HUDEP-2 (cell line): ENCODE results near the gene TTLL5.
A peak's percentile ranks its signal among the peaks of the same experiment; 100 is the strongest.

Experiments
- DNase-seq, 76 experiments: peaks; one replicate each; lab custom pipeline; 2025; ENCODE audit not compliant: unreplicated experiment in 76 of 76; lab: John Stamatoyannopoulos, UW

Gene TTLL5, protein sequence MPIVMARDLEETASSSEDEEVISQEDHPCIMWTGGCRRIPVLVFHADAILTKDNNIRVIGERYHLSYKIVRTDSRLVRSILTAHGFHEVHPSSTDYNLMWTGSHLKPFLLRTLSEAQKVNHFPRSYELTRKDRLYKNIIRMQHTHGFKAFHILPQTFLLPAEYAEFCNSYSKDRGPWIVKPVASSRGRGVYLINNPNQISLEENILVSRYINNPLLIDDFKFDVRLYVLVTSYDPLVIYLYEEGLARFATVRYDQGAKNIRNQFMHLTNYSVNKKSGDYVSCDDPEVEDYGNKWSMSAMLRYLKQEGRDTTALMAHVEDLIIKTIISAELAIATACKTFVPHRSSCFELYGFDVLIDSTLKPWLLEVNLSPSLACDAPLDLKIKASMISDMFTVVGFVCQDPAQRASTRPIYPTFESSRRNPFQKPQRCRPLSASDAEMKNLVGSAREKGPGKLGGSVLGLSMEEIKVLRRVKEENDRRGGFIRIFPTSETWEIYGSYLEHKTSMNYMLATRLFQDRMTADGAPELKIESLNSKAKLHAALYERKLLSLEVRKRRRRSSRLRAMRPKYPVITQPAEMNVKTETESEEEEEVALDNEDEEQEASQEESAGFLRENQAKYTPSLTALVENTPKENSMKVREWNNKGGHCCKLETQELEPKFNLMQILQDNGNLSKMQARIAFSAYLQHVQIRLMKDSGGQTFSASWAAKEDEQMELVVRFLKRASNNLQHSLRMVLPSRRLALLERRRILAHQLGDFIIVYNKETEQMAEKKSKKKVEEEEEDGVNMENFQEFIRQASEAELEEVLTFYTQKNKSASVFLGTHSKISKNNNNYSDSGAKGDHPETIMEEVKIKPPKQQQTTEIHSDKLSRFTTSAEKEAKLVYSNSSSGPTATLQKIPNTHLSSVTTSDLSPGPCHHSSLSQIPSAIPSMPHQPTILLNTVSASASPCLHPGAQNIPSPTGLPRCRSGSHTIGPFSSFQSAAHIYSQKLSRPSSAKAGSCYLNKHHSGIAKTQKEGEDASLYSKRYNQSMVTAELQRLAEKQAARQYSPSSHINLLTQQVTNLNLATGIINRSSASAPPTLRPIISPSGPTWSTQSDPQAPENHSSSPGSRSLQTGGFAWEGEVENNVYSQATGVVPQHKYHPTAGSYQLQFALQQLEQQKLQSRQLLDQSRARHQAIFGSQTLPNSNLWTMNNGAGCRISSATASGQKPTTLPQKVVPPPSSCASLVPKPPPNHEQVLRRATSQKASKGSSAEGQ (N-terminal part only)

DNA sequence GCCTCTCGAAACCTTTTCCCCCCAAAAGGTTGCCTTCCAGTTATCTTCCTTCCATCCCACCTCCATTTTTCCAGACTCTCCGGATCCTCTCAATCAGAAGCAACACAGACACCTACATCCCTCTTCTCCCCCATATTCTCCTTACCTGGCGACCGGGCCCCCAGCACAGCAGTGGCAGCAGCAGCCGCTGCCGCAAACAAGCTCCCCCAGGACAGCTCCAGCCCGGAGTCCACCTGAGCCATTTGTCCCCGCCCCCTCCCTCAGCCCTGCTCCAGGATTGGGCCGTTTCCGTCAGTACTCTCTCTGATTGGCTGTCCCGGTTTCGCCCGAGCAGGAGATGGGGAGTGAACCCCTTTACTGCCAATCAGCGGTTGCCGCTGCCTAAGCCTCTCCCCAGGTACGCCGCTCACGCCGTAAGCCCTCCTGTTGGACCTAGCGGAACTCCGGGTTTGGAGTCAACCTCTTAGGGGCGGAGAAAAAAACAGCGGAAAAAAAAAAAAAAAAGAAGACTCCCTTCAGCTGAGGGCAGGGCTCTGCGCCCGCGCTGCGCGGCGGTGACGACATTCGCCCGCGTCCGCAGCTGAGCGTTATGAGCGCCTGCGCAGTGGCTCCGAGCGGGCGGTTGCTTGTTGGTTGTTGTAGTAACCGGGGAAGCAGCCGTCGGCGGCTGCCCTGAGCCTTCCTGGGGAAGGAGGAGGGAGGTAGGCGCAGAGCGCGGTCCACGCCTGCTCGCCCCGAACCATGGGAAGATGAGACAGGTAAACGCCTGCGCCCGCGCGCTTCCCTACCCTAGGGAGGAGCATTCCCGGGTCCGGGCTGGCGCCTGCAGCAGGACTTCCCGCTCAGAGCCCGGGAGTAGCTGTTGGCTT is at the start of gene TTLL5, which contains the start of gene ERG28:
TSS of gene TTLL5 (plus strand) at position 617 of the 869 bp plus-strand sequence. CDS start 1,904 bp downstream, outside the sequence.
TSS of gene ERG28 (minus strand) at position 247 of the 869 bp plus-strand sequence. CDS start 3,374 bp downstream, outside the sequence.
- DNase-seq: peak; percentile 22 to 99 (median 96)

DNA sequence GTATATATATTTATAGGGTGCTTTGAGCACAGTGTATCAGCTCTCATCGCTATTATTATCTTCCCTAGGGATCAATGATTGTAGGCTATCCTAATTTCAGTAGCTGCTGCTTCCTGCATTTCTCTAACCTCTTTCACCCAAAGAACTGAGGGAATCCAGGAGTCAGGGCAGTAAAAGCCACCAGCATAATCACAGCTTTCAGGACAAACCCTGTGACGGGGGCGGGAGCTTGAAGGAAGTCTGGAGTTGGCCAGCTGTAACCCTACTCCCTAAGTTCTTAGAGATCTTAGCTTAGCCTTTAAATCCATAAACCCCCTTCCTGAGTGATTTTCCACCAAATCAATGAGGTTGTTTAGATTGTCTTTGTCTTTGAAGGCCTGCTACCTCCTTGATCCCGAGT is 48.9 kb upstream of the TTLL5 start:
- DNase-seq: no peak

DNA sequence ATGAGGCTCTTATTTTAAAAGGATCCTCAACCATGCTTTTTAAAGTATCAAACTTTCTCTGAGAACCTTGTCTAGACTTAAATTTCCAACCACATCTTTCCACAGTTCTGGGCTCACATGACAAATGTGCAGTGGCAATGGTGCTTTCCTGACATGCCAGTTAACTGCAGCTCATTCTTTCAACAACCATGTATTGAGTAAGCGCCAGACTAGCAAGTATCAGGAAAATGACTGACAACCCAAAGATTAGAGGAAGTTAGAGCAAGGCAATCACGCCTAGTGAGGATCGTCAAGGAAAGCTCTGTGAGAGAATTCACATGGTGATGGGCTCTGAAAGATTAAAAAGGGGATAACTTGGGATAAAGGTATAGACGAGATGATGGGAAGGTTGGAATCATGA is 46.9 kb upstream of the TTLL5 start:
- DNase-seq: no peak

DNA sequence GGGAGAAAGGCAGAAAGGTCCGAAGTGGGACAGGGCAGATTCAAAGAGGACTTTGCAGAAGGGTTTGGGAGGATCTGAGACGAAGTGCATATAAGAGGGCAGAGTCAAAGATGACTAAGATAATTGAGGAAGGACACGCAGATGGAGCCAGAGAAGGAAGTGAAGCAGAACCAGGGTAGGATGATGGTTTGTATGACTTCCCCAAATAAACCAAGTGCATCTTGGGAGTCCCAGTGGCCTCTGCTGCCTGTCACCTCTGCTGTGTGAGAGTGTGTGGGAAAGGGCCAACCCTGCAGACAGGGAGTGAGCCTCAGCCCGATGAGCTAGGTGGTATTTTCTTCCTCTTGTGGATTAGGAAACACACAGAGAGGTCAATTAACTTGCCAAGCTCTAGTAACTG is 45.8 kb upstream of the TTLL5 start:
- no peak for DNase-seq

DNA sequence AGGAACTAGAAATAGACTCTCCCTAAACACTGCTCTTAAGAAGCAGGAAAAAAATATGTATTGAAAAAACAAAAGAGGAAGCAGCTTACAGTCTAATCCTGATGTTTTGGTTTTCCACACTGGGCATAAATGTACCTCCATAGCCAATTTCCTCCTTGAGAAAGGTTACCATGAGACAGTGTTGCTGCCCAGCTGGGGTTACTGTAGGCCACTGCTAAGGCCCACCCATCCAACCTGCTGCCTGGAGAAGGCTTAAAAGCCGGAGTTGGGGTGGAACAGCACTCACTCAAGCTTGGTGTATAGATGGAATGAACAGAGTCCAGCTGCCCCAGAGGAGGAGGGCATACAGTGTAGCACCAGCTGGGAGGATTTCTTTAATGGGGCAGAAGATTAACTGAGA is 41.5 kb upstream of the TTLL5 start:
- no peak for DNase-seq

DNA sequence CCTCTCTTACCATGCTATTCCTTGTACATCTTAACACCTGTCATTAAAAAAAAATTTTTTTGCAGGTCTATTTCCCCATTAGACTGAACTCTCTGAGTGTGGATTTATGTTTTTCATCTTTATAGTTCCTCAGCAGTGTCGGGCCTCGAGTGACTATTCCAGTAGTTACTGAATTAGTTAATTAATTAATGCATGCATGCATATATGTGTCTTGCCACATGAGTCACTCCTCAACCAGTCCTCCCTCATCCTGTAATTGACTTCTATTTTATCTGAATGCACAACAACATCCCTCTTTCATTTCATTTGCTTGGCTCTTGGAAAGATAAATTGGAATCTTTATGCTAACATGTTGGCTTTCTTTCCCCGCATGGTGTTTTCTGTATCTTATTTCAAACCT is 36.0 kb upstream of the TTLL5 start:
- DNase-seq: no peak

DNA sequence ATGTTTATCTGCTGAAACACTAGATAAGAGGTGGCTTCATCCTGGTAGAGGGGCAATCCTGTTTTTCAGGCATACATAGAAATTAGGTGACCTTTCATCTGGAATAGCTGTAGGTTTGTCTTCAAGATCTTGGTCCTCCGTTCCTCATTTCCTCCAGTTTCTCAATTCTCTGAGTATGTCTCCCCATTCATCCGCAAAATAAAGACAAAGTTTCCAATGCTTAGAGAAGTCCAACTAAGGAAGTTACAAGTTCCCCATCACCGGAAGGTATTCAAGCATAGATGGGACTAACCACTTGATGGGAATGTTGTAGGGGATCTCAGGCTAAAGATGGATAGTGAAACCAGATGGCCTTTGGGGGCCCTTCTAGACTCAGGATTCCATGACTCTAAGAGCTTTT is 34.6 kb upstream of the TTLL5 start:
- DNase-seq: no peak

DNA sequence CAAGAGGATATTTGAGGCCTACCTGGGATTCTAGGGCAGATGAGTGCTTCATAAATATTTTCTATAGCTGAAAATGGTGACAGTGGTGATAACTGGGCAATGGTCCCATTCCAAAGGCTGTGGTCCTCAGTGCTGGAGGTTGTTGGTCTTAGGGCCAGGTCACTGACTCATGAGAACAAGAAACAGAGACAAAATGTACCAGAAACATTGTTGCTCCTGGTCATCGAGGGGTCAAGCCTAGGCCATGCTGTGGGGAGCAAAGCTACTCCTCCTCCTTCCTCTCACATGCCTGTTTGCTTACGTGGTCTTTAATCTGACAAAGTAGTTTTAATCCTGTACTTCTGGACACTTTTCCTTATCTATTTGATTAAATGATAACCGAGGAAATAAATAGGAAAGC is 34.2 kb upstream of the TTLL5 start:
- DNase-seq: no peak

DNA sequence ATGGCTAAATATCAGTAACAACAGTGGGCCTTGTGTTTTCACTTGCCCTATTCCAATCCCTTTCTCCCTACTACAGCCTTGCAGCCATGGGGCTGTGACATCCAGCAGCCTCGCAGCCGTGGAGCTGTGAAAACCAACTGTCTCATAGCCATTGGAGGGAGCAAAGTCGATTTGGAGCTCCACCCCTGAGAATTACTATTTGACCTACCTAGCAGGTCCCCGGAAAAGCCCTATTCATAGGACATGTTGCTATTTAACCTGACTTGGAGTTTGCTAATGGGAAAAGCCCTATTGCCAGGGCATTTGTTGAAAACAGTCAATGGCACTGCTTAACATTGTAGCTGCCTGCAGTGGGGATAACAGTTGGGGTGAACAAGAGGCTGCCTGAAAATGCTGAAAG is 33.6 kb upstream of the TTLL5 start:
- no peak for DNase-seq

DNA sequence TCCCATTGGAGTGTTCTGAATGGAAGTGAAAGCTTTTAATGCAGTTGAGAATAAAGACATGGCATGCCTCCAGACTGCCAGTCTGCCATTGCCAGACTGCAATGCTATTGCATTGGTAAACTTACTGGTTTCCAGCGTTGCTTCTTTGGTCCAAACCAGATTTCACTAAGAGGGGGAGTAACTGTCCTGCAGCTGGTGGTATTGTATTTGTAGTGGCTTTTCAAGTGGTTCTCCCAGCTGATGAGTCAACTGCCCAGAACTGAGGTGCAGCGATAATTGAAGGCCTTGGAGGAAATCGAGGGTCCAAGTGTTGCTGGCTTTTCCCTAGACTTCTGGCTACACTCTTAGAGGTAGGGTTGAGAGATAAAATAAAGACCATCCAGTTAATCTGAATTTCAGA is 32.2 kb upstream of the TTLL5 start:
- DNase-seq: no peak

DNA sequence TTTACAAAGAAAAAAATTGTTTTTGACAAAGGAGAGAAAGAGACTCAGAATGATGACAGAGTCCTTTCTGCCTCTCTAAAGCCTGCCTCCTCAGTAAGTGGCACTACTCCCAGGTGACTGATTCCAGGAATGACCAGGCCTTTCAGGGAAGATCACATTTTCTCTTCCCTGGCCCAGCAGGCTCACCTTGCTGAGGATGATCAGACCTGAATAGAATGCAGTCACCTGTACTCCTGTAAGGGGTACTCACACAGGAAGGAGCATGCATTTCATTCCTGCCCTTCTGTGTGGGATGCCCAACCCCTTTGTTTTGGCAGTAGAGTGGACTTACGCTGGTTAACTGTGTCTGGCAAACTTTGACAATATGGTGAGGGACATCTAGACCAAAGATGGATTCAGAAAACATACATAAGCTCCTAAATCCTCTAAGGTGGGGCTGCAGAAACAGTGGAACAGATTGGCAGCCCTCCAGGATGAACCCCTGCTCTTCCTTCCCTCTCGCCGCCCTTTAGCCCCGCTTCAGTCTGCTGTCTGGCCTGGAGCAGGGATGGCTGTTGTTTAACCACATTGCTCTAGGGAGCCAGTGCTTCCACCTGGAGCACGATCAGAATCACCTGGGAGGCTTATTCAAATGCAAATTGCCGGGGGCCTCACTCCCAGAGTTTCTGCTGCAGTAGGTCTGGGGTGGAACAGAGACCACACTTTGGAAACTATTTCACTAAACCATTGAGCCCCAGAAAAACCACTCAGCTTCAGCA is 30.2 kb upstream of the TTLL5 start:
- DNase-seq: no peak

DNA sequence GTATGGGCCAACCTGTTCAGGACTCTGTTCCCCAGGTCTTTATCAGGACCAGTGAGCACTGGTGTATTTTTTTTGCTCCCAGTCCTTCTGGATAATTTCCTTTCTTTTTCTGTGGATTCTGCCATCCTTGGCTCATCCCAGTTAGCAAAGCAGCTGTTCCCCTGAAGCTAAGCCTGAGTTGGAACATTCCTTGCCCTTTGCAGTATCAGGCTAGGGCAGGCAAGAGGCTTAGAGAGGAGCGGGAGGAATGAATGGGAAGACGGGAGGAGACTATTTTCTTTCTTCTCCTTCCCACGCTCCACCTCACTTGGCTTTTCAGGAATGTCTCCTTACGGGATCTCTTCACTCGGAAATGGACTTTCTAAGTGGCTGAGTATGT is 29.6 kb upstream of the TTLL5 start:
- no peak for DNase-seq

DNA sequence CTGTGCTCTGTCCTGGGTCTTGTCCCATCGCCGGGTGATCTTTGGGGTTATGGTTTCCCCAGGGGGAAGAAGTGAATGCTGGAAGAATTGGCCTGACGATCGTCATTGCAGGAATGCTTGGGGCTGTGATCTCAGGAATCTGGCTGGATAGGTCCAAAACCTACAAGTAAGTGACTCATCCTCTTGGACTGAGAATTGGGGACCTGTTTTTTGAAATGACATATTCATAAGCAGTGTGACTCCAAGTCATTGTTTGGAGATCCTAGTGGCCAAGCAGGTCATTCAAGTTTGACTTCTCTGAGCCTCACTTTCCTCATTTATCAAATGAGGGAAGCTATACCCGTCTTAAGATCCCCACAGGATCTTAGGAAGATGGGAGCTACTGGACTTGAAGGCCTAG is 26.2 kb upstream of the TTLL5 start:
- DNase-seq: no peak

DNA sequence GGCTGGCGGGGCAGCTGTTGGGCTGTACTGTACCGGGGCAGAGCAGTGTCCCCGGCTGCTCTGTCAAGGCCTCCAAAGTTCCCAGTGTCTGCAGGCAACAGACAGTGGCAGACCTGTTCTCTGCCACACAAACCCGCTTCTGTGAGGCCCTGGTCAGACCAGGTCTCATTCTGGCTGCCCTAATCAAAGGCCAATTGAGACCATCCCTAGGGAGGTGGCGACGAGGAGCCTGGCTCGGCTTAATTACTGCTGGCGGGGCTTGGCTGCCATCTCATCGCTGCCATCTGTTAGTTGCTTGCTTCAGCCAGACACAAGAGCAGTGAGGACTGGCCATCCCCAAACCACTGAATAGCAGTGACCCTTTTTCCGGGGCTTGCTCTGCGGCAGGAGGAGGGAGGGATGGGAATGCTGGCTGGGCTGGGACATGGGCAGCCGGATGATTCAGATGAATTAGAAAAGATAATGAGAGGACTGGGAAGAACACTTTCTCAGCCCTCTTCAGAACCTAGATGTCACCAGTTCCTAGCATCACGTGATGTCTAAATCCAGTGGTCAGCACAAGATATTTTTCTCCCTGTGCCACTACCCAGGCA is 24.9 kb upstream of the TTLL5 start:
- no peak for DNase-seq

DNA sequence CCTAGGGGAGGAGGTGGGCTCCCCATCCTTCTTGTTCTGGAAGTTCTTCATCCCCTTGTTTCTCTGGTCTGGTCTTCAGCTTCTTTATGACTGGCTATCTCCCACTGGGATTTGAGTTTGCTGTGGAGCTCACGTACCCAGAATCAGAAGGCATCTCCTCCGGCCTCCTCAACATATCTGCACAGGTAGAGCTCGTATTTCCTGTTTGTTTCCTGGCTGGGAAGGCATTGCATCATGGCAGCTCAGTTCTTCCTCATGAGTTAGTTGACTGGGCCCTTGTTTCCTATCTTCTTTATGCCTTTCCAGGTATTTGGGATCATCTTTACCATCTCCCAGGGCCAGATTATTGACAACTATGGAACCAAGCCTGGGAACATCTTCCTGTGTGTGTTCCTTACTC is 20.2 kb upstream of the TTLL5 start:
- no peak for DNase-seq

DNA sequence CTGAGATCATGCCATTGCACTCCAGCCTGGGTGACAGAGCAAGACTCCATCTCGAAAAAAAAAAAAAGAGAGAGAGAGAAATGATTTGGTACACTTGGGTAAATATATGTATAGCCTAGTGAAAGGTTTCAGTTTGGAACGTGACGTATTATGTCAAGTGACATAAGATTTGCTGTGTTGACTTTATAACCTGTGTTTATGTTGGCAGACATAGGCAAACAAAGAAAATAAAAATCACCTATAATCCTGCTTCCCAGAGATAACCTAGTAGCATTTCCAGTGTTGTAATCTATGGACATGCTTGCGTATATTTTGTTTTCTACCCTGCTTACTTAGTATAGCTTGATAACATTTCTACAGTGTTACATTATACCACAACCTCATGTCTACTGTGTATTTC is 17.1 kb upstream of the TTLL5 start:
- no peak for DNase-seq

DNA sequence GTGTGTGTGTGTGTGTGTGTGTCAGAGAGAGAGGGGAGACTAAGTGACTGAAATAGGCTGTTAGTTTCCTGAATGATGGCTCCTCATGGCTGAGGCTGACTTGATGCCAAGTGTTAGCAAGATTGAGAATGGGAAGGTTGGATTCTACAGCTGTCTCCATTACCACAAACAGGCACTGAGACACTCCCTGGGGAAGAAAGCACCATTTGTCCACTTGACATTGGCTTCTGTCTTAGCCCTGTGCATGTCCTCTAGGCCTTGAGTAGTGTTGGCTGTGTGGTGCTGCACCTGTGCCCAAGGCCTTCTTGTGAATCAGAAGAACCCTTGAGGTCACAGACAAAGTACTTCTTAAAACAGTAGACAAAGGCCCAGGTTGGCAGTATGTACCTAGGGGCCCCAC is 16.0 kb upstream of the TTLL5 start:
- no peak for DNase-seq

DNA sequence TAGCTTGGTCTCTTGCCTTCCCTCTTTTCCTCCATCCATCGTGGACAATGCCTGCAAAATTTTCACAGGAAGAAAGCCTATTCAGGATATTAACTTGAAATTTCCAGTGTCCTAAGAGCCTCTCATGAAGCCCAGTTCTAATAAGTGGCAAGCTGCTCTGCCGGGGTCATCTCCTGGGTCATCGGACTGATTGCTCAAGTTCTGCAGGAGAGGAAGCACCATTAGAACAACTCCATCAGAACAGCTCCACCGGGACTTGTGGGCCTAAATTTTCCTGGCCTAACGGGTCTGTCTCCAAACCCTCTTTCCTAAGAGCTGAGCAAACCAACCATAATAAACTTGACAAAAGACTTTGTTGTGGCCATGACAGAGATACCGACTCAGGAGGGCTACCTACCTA is 14.3 kb upstream of the TTLL5 start:
- DNase-seq: no peak

DNA sequence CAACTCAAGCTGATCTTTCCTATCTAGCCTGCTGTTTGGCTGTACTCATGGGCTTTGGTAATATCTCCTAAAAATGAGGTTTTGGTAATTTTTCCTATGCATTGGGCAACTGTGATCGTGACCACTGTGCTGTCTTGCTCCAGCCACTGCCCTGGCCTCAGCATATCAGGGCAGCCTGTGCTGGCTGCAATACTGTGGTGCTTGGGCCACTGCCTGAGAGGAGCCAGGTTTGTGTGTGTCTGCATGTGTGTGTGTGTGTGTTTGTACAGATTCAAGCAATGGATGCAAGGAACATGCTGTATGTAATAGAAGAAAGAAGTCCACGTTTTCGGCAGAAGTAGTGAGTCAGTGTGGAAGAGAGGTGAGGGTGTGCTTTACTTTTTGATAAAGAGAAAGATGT is 13.4 kb upstream of the TTLL5 start:
- peak in 1 of 76 experiments; percentile 2 for DNase-seq
